SKM-1 (cell line): ENCODE measurements around the gene BRCA1.
"Not testable (repeated sequence)": the region's sequence is repeated elsewhere in the genome, so short reads cannot be mapped to it uniquely, and the experiment has no call there.

Experiments used
- DNase-seq: peaks from one replicate; lab custom pipeline; 2025; ENCODE audit not compliant: unreplicated experiment; lab: John Stamatoyannopoulos, UW

The BRCA1 gene

DNA sequence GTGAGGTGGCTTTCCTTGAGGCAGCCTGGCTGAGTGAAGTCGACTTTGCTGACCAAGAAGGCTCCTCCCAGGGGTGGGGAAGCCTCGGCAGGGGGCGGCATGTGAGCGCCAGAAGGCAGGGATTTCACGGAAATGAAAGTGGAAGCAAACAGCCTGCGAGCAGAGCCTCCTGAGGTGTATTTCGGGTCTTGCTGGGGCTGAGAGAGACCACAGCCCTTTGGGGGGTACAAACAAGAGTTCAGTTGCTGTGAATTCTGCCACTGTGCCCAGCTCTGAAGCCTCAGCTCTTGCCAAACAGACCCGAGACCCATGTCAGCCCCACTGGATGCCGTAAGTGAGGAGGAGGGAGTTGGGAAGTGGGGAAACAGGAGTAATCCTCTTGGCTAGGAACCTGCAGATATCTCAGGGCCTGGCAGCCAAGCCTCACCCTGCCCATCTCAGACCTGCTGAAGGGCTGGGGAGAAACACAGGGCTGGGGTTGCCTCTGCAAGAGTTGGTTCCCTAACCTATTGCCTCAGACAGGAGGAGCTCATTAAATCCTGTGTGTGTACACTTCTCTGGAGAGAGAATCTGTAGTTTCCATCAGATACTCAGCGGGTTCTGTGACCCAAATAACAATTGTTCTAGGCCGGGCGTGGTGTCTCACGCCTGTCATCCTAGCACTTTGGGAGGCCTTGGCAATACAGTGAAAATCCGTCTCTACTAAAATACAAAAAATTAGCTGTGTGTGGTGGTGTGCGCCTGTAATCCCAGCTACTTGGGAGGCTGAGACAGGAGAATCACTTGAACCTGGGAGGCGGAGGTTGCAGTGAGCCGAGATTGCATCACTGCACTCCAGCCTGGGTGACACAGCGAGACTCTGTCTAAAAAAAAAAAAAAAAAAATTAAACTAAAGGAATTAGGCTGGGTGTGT, 118.3 kb downstream of the BRCA1 start, which contains the start of gene IFI35:
IFI35 (plus strand) TSS at position 146 of the 913 bp plus-strand sequence; CDS start at position 310, 164 bp downstream.
- DNase-seq = peak; percentile 40

DNA sequence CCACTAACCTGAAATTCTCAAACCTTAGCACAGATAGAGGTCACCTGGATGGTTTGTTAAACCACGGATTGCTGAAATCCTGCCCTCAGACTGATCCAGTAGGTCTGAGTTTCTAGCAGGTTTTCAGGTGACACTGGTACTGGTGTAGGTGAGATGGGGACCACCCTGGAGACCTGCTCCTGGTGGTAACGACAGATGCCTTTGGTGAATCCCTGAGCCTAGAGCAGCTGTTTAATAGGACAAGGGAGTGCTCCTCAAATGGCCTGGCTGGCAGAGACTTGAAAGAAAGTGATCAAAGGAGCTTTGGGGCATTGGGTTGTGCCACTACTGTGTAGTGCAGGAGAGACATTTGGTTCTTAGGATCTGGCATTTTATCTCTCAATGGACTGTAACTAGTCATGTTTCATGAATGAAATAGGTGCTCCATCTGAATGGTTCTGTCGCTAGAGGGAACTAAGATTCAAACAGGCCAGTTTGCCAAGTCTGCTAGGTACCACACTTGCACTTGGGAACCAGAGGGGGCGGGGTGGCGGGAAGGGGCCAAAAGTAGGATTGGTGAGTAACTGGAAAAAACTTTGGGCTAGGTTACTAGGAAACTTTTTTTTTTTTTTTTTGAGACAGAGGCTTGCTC, 121.5 kb downstream of the BRCA1 start:
- DNase-seq = no peak

DNA sequence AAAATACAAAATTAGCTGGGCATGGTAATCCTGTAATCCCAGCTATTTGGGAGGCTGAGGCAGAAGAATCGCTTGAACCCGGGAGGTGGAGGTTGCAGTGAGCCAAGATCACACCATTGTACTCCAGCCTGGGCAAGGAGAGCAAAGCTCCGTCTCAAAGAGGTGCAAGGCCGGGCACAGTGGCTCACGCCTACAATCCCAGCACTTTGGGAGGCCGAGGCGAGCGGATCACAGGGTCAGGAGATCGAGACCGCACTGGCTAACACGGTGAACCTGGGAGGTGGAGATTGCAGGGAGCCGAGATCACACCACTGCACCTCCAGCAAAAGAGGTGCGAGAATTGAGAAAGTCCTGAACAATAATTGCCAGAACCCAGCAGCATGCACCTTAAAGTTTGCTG, 124.3 kb downstream of the BRCA1 start:
- DNase-seq = not testable (repeated sequence)

DNA sequence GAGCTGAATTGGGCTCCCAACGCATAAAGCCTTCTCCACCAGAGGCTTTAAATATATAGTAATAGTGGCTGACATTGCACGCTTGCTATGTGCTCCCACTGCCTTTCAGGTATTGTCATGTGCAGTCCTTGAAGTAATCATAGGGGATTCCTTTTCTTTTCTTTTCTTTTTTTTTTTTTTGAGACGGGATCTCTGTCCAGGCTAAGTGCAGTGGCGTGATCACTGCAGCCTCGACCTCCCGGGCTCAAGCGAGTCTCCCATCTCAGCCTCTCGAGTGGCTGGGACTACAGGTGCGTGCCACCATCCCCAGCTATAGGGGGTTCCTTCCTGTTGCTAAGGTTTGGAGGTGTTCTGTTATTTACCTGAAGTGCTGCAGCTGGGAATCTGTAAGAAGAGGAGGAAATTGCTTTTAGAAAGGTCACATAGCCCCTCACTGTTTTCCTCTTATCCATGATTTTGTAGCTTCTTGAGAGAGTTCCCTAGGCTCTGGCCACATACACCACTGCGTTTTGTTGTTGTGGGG, 126.1 kb downstream of the BRCA1 start:
- no peak for DNase-seq

DNA sequence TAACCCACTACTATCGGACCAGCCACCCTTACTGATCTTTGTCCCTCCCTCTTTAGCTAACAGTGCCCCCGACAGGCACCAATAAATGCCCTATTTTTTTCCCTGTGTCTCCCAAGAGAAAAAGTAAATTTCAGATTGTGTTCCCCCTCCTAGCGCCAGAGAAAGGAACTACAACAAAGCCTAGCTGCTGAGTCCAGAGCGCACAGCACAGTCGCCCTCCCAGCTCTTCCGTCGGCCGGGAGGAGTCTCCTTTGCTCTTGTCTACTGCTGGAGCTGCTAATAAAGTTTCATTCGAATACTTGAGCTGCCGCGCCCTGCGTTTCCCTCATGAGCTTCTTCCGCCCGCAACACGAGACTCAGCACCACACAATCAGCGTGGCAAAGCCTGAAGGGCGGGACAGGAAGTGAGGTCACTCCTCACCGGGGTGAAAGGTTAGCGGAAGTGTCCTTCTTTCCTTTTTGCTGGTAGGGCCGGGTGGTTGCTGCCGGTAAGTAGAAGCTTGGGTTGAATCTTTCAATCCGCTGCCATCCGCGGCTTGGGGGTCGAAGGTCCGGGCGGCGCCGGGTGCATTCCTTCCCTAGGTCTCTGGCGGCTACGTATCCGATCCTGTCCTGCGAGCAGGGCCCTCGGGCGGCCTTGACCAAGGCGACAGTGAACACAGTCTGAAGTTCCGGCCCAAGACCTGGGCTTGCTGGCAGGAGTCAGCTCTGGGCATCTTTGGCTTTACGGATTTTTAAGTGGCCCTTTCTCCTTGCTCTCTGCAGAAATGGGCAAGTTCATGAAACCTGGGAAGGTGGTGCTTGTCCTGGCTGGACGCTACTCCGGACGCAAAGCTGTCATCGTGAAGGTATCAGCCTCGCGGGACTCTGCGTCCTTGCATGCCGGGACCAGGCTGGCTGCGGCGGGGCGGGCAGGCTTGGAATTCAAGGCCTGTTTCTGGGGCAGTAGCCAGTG, 126.9 kb downstream of the BRCA1 start, which contains the start of gene RPL27:
RPL27 (plus strand) TSS at position 436 of the 955 bp plus-strand sequence; CDS start at position 768, 332 bp downstream.
- peak; percentile 100 for DNase-seq

DNA sequence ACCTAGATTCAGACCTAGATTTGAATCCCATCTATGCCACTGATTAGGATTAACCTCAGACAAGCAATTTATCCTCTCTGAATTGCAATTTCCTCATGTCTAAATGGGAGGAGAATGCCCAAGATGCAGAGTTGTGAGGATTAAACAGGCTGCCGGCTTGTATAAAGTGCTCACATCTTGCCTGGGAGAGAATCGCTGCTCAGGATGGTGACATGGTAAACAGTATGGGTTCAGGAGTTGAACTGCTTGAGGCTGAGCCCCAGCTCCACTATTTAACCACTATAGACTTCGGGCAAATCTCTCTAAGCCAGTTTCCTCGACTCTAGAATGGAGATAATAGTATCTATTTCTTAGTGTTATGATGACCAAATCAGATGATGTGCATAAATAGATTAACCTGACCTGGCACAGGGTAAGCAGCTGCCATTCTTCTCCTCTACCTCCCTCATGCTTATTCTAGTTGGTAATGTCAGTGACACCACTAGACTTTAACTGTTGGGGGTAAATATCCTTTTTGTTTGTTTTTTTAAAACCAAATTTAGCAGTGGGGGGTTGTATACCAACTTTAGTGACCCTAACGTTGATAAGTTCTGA, 127.7 kb downstream of the BRCA1 start:
- no peak for DNase-seq
